Sigmoid colon (tissue), 7 donors: ENCODE measurements around the gene TCF7L1. TPM values are rescaled to one million over a fixed set of nuclear protein-coding genes. Genes with fewer than 3 reads are reported as not detected.
"Not testable (repeated sequence)": the region's sequence is repeated elsewhere in the genome, so short reads cannot be mapped to it uniquely, and the experiment has no call there.

Experiments used
- DNase-seq: peaks from one replicate; pipeline ENCODE4 v3.0.0-alpha.2; 2019
- H3K27ac ChIP-seq, 4 donors: fragments of 200-600 bp; sonication (generic); one replicate each; pipeline ENCODE4 v1.5.1; 2016 to 2019; ENCODE audit warnings: mild to moderate bottlenecking in 1 of 4
- H3K27me3 ChIP-seq, 3 donors: fragments of 200-600 bp; sonication (generic); one replicate each; pipeline ENCODE4 v1.5.1; 2019; ENCODE audit warnings: mild to moderate bottlenecking in 1 of 3
- H3K36me3 ChIP-seq, 4 donors: fragments of 200-600 bp; sonication (generic); one replicate each; pipeline ENCODE4 v1.5.1; 2016 to 2019
- H3K4me1 ChIP-seq, 4 donors: fragments of 200-600 bp; sonication (generic); one replicate each; pipeline ENCODE4 v1.5.1; 2017 to 2019
- H3K4me3 ChIP-seq, 4 donors: fragments of 200-600 bp; sonication (generic); one replicate each; pipeline ENCODE4 v1.5.1; 2017 to 2019; ENCODE audit warnings: mild to moderate bottlenecking in 2 of 4, moderate library complexity in 1 of 4
- H3K9me3 ChIP-seq, 4 donors: fragments of 200-600 bp in 3 of 4; sonication (generic) in 3 of 4; one replicate each; pipeline versions ENCODE4 v1.5.1 to v1.6.1; 2013 to 2019
- EP300 ChIP-seq, 4 donors: sonication (generic); formaldehyde crosslinking; IDR thresholded peaks; one replicate each; pipeline ENCODE4 v1.6.1; 2017; ENCODE audit warnings: antibody characterized with exemption in 4 of 4
- POLR2A ChIP-seq, 2 donors: fragments of 450-650 bp; IDR thresholded peaks; one replicate each; pipeline ENCODE4 v1.6.1; 2016; ENCODE audit warnings: antibody characterized with exemption in 2 of 2, mild to moderate bottlenecking in 2 of 2, moderate library complexity in 2 of 2
- POLR2AphosphoS5 ChIP-seq, 4 donors: sonication (generic); formaldehyde crosslinking; IDR thresholded peaks; one replicate each; pipeline ENCODE4 v1.6.1; 2017; ENCODE audit warnings: antibody characterized with exemption in 4 of 4
- WGBS, 2 donors: extraction: QIAGEN DNeasy Blood & Tissue Kit; methylation state at CpG; one replicate each; pipeline ENCODE4 v1.1.7; 2013; 5-methylcytosine and 5-hydroxymethylcytosine counted together
- intact Hi-C: fragments of 100-400 bp; cut with DNase I; formaldehyde crosslinking; loops from one replicate; pipeline ENCODE4 v1.15.1; 2023
- polyA plus RNA-seq, 3 donors: library from polyadenylated mRNA; stranded (reverse); fragments of 200-250 nt; gene quantifications; one replicate each; pipeline ENCODE4 v1.2.3, GENCODE V29; 2013
- total RNA-seq, 4 donors: library from RNA; depleted of rRNA; stranded (reverse); fragments of >200 nt; gene quantifications; one replicate each; pipeline ENCODE4 v1.1.0, GENCODE V29; 2016
- TF ChIP-seq, protein P1 (sequence below), 4 experiments: fragments of 450-650 bp in 3 of 4; fragments of 200-600 bp in 1 of 4; IDR thresholded peaks; one replicate each; pipeline ENCODE4 v1.5.1; 2016 to 2019; ENCODE audit warnings: antibody characterized with exemption in 4 of 4, mild to moderate bottlenecking in 3 of 4, moderate library complexity in 2 of 4
- donor health status: healthy with polysubstance abuse.
- donor health status: Bipolar disorder and iron deficiency.
- donor health status: healthy.

Gene TCF7L1
- total and polyA plus RNA-seq, 7 donors: 1.2 to 15.2 (median 4.0) TPM

DNA sequence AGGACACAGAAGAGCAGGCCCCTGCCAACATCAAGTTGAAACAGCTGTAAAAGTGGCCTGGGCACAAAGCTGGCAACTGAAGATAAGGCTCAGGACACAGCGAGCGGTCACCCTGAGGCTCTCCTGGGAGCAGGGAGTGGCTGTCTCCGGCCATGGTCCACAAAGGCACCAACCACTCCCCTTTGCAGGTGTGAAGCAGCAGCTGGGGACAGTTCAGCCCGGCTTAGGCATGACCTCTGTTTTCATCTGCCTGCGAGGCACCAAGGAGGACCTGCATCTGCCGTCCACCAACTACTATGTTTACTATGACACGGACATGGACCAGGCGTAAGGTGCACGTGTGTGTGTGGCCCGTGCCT, 181.7 kb downstream of the TCF7L1 start:
- Histone ChIP-seq H3K36me3 (peaks cover 0 to 43% (median 14%) of the 10 kb centered on the region in 4 donors), H3K27me3 (no peaks in the 10 kb centered on the region), H3K27ac (no peak overlapping the region), H3K4me3 (no peak overlapping the region), H3K4me1 (peaks cover 0 to 9% (median 2%) of the 10 kb centered on the region in 4 donors), H3K9me3 (no peaks in the 10 kb centered on the region)
- 63 to 84% methylated on average over 10 of the region's 10 CpGs for WGBS, 2 donors
- TF ChIP-seq, protein P1, sequence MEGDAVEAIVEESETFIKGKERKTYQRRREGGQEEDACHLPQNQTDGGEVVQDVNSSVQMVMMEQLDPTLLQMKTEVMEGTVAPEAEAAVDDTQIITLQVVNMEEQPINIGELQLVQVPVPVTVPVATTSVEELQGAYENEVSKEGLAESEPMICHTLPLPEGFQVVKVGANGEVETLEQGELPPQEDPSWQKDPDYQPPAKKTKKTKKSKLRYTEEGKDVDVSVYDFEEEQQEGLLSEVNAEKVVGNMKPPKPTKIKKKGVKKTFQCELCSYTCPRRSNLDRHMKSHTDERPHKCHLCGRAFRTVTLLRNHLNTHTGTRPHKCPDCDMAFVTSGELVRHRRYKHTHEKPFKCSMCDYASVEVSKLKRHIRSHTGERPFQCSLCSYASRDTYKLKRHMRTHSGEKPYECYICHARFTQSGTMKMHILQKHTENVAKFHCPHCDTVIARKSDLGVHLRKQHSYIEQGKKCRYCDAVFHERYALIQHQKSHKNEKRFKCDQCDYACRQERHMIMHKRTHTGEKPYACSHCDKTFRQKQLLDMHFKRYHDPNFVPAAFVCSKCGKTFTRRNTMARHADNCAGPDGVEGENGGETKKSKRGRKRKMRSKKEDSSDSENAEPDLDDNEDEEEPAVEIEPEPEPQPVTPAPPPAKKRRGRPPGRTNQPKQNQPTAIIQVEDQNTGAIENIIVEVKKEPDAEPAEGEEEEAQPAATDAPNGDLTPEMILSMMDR (IDR thresholded peaks at IDR 0.05): no peak
- no peak for TF ChIP-seq POLR2A (IDR thresholded peaks at IDR 0.05)
- TF ChIP-seq EP300 (IDR thresholded peaks at IDR 0.05): no peak
- TF ChIP-seq POLR2AphosphoS5 (IDR thresholded peaks at IDR 0.05): no peak
- peak; percentile 50 for DNase-seq
- intact Hi-C loops: no loop called here

DNA sequence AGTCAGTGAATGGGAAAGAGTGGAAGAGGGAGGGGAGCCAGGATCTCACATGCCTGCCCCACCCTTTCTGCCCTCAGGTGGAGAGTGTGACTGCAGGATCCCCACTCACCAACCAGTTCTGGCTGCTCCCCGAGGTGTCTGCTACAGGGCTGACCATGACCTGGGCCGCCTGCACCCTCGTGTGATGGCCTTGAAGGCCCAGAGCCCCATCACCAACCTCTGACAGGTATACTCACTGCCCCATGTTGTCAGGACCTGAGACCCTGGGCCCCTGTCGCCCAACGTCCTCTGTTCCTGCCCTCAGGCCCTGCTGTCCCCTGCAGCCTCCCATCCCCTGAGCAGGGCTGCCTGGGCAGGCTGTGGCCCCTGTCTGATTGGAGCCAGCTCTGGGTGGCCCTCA, 182.7 kb downstream of the TCF7L1 start:
- H3K4me1 ChIP-seq, intact Hi-C loops, H3K4me3 ChIP-seq, H3K27me3 ChIP-seq, H3K27ac ChIP-seq, H3K9me3 ChIP-seq: not testable (repeated sequence)
- H3K36me3 ChIP-seq: peaks cover 0 to 54% (median 17%) of the 10 kb centered on the region in 4 donors
- 75 to 82% methylated on average over 5 of the region's 5 CpGs for WGBS, 2 donors
- DNase-seq: peak; percentile 60

GRCh38 chr2:85318222-85319074, 185.3 kb downstream of the TCF7L1 start:
- H3K27me3 ChIP-seq: no peaks in the 10 kb centered on the region
- WGBS, 2 donors: 73 to 80% methylated on average over 11 of the region's 11 CpGs
- peaks cover 9 to 79% (median 34%) of the 10 kb centered on the region in 4 donors for H3K36me3 ChIP-seq
- peak; percentile 57 for DNase-seq
- TF ChIP-seq POLR2AphosphoS5 (IDR thresholded peaks at IDR 0.05) (no peak), POLR2A (IDR thresholded peaks at IDR 0.05) (no peak), EP300 (IDR thresholded peaks at IDR 0.05) (no peak)
- TF ChIP-seq, protein P1 (IDR thresholded peaks at IDR 0.05): no peak
- H3K27ac ChIP-seq: no peak overlapping the region
- H3K9me3 ChIP-seq: no peaks in the 10 kb centered on the region
- intact Hi-C loops: no loop called here
- peaks cover 0 to 27% (median 15%) of the 10 kb centered on the region in 4 donors for H3K4me1 ChIP-seq
- no peak overlapping the region for H3K4me3 ChIP-seq

DNA sequence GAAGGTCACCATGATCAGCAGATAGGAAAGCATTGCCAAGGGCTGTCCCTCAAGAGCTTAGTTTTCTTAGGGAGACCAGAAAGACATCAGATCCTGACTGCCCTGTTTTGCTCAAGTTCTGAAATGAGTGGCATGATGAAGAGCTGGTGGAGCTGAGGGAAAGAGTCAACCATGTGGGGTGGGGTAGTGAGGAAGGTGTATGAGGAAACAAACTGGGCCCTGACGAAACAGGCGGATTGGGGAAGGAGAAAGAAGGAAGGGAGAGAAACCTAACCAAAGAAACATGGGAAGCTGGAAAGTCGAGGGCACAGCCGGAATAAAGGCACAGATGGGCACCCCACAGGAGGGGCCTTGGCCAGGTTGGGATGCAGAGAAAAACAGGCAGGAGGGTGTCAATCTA, 186.6 kb downstream of the TCF7L1 start:
- TF ChIP-seq, protein P1 (IDR thresholded peaks at IDR 0.05): no peak
- no peak for TF ChIP-seq POLR2AphosphoS5 (IDR thresholded peaks at IDR 0.05)
- TF ChIP-seq EP300 (IDR thresholded peaks at IDR 0.05): no peak
- TF ChIP-seq POLR2A (IDR thresholded peaks at IDR 0.05): no peak
- Histone ChIP-seq H3K4me1 (peaks cover 0 to 39% (median 26%) of the 10 kb centered on the region in 4 donors), H3K9me3 (no peaks in the 10 kb centered on the region), H3K36me3 (peaks cover 9 to 88% (median 42%) of the 10 kb centered on the region in 4 donors), H3K27ac (no peak overlapping the region), H3K4me3 (no peak overlapping the region), H3K27me3 (no peaks in the 10 kb centered on the region)
- peak; percentile 53 for DNase-seq
- intact Hi-C loops: no loop called here
- 90 to 91% methylated on average over 4 of the region's 4 CpGs for WGBS, 2 donors

- DNase-seq: peak; percentile 60
- Histone ChIP-seq H3K4me3 (no peak overlapping the region), H3K9me3 (no peaks in the 10 kb centered on the region), H3K4me1 (peaks cover 0 to 65% (median 52%) of the 10 kb centered on the region in 4 donors), H3K36me3 (peaks cover 9 to 70% (median 31%) of the 10 kb centered on the region in 4 donors), H3K27me3 (no peaks in the 10 kb centered on the region), H3K27ac (no peak overlapping the region)
- TF ChIP-seq, protein P1 (IDR thresholded peaks at IDR 0.05): no peak
- TF ChIP-seq POLR2A (IDR thresholded peaks at IDR 0.05): no peak
- no peak for TF ChIP-seq EP300 (IDR thresholded peaks at IDR 0.05)
- 60 to 80% methylated on average over 9 of the region's 9 CpGs for WGBS, 2 donors
- intact Hi-C loops: no loop called here
Measured at GRCh38 chr2:85323351-85323987, 190.3 kb downstream of the TCF7L1 start.

GRCh38 chr2:85323988-85324367, 190.8 kb downstream of the TCF7L1 start:
- intact Hi-C loops, H3K9me3 ChIP-seq, DNase-seq, H3K27me3 ChIP-seq, H3K4me3 ChIP-seq, H3K27ac ChIP-seq: not testable (repeated sequence)
- 87 to 93% methylated on average over 11 of the region's 11 CpGs for WGBS, 2 donors
- Histone ChIP-seq H3K36me3 (peaks cover 9 to 66% (median 31%) of the 10 kb centered on the region in 4 donors), H3K4me1 (peaks cover 0 to 65% (median 52%) of the 10 kb centered on the region in 4 donors)
